Umbilical cord (tissue), 2 donors: ENCODE measurements around the gene BMP6. TPM values are rescaled to one million over a fixed set of nuclear protein-coding genes. Genes with fewer than 3 reads are reported as not detected.
A peak's percentile ranks its signal among the peaks of the same experiment; 100 is the strongest.

Experiments
- DNase-seq: peaks from one replicate; pipeline ENCODE4 v3.0.0-alpha.2; 2015; ENCODE audit warnings: low spot score
- total RNA-seq: library from RNA; depleted of rRNA; stranded (reverse); fragments of >200 nt; gene quantifications from one replicate; pipeline ENCODE4 v1.2.3, GENCODE V29; 2014; ENCODE audit warnings: low replicate concordance; ENCODE audit not compliant: insufficient read depth

Gene BMP6
- total RNA-seq, 1 donor from 2014 or later: 144 TPM

GRCh38 chr6:7902867-7903266, 177.0 kb downstream of the BMP6 start:
- no peak for DNase-seq

DNA sequence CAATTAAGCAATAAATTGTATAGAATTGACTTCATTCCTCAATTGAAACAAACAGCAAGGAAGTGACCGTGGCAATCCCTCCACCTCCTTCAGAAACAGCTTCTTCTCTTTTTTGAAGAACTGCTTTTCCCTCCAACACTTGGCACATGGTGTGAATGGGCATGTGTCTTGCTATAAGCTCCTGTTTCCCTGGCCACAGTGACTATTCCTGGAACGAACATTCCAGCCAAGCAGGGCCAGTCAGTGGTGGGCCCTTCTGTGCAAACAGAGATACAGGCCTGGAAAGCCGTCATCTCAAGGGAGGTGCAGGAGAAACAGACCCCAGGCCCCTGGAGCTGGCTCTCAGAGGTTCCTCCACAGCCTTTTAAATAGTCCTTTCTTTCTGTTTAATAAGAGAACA, 177.8 kb downstream of the BMP6 start:
- DNase-seq: no peak

DNA sequence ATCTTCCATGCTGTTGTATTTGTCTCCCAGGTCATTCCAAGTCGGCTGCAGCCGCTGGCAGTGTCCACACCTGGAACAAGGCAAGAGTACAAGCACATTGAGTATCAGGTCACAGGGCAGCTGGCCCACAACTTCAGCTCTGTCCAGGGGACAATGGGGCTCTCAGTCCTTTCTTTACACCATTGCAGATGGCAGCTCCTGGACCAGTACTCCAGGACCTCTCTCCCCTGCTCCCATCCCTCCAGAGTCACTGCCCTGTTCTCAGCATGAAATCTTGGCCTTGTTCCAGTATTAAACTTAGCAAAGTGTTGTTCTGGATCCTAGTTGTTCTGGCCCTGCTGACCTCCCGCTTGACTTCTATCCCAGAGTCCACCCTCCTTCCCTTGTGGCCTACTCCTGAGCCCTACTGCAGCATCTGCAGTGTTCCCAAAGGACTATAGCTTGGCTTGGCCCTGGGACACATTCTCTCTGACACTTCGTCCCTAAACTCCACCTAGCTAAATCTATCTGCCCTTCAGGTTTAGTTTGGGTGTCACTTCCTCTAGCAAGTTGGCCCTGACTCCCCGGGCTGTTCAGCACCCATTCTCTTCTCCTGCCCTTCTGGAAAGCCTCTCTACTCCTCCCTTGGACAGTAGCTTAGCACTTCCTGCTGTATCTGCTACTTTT, 178.9 kb downstream of the BMP6 start:
- DNase-seq: no peak

DNA sequence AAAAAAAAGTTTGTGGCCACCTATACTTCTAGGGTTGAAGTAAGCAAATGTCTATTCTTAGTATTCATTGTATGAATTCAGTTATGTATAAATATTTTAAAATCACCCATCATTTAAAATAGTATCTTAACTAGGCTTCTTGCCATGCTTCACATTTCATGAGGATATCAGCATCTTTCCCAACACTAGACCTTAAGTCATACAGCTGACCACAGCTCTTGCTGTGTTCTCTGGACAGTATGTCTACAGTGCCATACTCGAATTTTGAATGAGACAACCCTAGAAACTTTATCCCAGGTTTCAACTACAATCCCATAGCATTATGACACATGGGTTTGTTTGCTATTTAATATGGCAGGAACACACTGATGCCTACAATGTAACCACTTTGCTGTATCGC, 179.5 kb downstream of the BMP6 start:
- no peak for DNase-seq

- DNase-seq: no peak
Measured at GRCh38 chr6:7906741-7907140, 180.8 kb downstream of the BMP6 start.

GRCh38 chr6:7907159-7907558, 181.3 kb downstream of the BMP6 start:
- no peak for DNase-seq

DNA sequence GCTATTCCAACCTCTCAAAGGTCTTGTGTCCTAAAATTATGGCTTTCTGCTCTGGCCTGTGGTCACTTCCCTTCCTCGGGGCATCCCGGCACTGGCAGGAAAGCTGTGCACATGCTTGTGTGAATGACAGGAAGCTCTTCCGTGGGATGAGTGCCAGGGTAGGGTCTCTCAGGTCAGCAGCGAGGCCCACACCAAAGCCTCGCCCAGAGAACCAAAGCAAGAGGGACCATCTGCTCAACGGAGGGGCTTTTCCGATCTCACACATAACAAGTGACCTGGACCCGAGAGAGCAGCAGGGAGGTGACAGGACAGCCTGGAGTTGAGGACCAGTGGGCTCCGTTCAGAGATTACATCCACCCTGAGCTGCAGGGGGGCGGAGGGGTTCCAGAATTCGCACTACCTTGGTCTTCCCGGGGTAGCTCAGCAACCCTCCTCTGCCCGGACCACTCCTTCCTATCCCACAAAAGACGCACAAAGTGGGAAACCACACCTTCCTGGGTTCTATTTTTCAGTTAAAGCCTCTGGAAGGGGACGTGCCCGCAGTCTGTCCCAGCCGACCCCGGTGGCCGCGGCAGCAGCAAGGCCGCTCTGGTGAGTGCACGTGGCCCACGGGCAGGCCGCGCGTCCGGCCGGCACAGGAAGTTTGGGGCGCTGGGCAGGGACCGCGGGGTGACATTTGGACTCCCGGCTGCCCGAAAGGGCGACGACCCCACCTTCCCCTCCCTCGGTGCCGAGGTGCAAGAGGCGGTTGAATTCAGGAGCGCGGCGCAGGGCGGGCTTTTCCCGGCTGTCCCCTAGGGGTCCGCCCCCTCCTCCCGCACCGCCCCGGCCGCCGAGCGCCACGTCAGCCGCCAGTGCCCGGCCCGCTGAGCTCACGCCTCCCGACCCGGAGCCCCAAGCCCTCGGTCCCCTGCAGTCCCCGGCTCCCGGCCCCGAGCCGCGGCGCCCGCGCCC, 183.7 kb downstream of the BMP6 start:
- peak; percentile 60 for DNase-seq

GRCh38 chr6:7910298-7910653, 184.4 kb downstream of the BMP6 start:
- DNase-seq: no peak

DNA sequence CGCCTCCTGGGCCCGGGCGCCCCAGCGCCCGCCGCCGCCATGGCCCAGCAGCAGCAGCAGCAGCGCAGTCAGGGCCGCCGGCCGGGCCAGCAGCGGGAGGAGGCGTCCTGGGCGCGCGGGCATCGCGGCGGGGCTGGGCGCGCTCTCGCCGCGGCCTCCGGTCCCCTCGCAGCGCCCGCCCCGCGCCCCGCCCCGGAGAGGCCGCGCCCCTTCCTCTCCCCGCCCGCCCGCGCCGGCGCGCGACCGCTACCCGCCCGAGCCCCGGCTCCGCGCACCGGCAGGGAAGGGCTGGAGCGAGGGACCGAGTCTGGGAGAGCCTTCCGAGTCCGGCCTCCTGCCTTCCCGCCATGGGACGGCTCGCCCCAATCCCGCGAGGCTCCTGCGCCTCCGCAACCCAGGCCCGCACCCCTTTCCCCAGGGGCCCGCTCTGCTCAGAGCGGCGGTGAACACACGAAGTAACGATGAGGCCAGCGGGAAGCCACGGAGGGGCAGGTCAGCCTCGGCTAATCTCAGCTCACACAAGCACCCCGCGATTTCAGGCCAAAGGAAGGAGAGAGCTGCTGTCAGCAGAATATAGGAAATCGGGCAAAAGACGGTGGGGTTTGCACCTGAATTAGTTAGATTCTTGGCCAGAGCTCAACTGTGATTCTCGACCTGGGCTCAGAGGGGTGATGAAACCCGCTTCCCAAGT, 184.9 kb downstream of the BMP6 start, which contains the start of gene TXNDC5:
TSS of gene TXNDC5 (minus strand) at position 135 of the 691 bp plus-strand sequence. CDS start at position 123, 12 bp downstream.
- DNase-seq: peak; percentile 86

DNA sequence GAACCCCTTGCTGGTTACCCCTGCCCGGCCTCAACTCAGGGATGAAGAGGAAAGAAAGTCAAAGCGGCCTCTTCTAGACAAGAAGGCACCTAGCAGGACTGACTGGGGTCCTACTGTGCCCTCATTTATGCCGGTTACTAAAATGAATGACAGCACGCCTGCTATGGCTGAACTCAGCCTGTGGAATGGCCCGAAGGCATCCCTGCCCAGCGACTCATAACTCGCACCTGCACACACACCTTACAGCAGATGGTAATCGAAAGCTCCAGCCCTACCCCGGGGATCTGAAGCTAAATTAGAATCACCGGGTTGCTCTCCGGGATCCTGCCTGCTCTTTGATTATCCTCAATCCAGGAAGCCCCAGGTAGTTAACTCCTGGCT, 185.4 kb downstream of the BMP6 start:
- no peak for DNase-seq

DNA sequence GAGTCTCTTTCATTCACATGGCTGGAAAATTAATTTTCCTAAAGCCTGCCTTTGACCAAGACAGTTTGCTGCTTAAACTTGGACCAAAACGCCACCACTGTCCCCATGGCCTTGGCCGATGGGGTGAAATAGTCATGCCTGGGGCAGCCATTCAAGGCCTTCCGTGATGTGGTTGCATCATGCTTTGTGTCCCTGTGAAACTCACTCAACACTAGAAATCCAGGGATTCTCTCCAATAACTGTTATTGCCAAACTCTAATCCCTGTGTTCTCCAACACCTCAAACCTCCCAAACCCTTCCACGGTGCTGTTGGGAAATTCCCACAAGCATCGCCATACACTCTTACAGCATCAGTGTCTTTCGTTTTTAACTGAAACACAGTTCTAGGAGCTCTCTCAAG, 186.1 kb downstream of the BMP6 start:
- DNase-seq: no peak

- DNase-seq: peak; percentile 59
Measured at GRCh38 chr6:7912736-7913517, 187.0 kb downstream of the BMP6 start.

- DNase-seq: no peak
Measured at GRCh38 chr6:7914311-7914710, 188.4 kb downstream of the BMP6 start.

GRCh38 chr6:7914991-7915789, 189.3 kb downstream of the BMP6 start:
- DNase-seq: no peak

DNA sequence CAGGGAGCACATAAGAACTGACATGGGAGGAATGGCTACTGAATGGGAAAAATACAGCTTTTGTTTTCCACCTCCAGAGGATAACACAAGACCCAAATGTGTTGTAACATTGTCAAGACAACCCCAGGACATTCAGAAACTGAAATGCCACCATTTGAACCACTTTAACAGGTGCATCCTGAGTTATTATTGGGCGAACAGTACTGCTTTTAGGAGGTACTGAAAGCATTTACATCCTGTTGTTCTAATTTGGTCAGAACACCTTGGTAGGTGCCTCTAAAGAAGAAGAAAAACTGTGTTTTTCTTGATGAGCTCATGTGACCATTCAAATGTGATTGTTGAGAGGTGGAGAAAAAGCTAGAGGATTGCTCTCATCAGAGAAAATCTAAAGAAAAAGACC, 191.1 kb downstream of the BMP6 start:
- no peak for DNase-seq

- no peak for DNase-seq
Measured at GRCh38 chr6:7917729-7918128, 191.8 kb downstream of the BMP6 start.

DNA sequence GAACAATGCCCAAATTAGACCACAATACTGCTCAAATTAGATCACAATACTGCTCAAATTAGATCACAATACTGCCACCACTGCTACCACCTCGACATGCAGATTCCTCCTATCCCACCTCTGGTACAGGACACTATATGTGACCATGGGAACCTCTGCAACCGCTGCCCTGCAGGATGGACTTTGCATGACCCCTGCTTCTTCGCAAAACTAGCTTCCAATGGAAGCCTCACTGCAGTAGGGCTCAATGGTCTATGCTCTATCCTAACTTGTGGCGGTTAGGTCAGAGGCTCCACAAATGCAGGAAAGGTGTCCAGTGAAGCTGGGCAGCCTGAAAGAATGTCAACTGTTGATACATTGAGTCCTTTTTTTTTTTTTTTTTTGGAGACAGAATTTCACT, 192.5 kb downstream of the BMP6 start:
- DNase-seq: no peak

DNA sequence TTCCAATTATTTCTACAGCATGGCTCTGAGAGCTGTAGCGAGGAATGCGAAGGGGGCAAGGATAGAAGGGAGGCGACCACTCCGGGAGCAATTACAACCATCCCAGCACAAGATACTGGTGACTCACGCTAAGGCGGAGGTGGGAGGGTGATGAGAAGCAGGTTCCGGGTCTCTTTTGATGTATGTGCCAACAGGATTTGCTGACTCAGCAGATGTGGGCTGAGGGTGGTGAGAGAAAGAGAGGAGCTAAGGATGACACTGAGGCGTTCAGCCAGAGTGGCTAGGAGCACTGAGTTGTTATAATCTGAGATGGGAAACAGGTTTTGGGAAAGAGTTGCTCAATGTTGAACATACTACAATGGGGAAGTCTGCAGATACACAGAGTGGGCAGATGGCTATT, 194.0 kb downstream of the BMP6 start:
- DNase-seq: peak; percentile 92

GRCh38 chr6:7920425-7920824, 194.5 kb downstream of the BMP6 start:
- DNase-seq: no peak

DNA sequence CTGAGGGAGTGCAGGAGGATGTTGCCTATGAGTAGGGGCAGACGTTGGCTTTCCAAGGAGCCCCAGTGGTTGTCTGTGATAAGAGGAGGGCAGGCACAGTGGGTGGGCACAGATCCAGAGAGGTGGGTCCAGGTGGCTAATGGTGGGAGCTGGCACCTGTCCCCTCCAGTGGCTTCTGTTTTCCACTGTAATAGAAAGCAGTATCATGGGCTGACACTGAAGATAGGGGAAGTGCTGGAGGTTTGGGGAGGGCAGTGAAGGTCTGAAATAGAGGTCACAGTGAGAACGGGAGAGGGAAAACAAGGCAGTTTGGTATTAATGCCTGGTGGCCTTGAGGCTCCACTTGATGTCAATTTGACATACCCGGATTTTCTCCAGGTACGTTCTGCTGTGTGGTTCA, 195.1 kb downstream of the BMP6 start:
- DNase-seq: no peak

DNA sequence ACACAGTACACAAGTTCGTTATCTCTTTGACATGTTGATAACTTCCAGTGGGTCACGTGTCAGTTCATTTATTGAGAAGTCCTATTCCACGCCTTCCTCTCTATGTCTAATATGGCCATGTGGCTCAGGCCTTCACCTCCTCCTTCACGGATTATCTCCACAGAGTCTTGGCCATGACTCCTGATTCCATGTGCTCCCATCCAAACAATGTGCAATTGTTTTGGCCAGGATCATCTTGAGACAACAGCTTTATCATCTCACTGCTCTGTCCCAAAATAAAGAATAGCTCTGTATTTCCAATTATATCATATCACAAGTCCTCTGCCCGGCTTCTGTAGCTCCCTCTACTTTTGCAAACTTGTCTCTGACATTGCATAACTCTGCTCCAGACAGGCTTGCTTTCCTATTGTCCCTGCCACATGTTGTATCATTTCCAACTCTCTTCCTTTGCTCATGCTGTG, 195.8 kb downstream of the BMP6 start:
- DNase-seq: no peak
